MM.1S (cell line): ENCODE measurements around the gene CCDC85C.

Experiments used
- EZH2 ChIP-seq: fragments of 300-600 bp; sonication (generic); optimal IDR thresholded peaks from 2 replicates; pipeline ENCODE3; 2017; ENCODE audit warnings: low read depth, mild to moderate bottlenecking, antibody characterized with exemption, low read length, mixed read lengths
- TF ChIP-seq, protein P1 (sequence below): fragments of 300-600 bp; sonication (generic); IDR thresholded peaks from 2 replicates; pipeline ENCODE4 v1.5.1; 2016; ENCODE audit warnings: antibody characterized with exemption, low read length, mixed read lengths

GRCh38 chr14:99551034-99551922, 52.7 kb downstream of the CCDC85C start:
- TF ChIP-seq, protein P1, sequence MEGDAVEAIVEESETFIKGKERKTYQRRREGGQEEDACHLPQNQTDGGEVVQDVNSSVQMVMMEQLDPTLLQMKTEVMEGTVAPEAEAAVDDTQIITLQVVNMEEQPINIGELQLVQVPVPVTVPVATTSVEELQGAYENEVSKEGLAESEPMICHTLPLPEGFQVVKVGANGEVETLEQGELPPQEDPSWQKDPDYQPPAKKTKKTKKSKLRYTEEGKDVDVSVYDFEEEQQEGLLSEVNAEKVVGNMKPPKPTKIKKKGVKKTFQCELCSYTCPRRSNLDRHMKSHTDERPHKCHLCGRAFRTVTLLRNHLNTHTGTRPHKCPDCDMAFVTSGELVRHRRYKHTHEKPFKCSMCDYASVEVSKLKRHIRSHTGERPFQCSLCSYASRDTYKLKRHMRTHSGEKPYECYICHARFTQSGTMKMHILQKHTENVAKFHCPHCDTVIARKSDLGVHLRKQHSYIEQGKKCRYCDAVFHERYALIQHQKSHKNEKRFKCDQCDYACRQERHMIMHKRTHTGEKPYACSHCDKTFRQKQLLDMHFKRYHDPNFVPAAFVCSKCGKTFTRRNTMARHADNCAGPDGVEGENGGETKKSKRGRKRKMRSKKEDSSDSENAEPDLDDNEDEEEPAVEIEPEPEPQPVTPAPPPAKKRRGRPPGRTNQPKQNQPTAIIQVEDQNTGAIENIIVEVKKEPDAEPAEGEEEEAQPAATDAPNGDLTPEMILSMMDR = no peak
- no peak for TF ChIP-seq EZH2
